ENCODE measurements around the gene PRSS8. TPM values are rescaled to one million over a fixed set of nuclear protein-coding genes. Genes with fewer than 3 reads are reported as not detected.
A peak's percentile ranks its signal among the peaks of the same experiment; 100 is the strongest.

Gene PRSS8
- polyA plus RNA-seq, 3 donors: 0.15 TPM; not detected in 2

DNA sequence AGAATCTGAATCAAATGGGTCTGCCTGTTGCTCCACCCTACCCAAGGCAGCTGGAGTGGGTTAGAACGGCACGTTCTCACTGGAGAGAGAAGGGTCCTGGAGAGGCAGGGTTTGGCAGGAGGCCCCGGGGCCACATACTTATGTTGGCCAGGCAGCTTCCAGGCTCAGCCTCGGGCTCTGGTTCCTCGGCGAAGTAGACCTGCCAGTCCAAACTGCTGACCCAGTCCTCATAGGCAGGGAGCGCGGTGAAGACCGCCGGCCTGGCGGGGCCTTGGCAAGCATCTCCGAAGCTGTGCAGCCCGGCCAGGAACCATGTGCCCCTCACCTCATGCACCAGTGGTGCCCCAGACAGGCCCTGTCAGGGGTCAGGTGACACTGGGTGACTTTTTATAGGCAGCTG lies 51.5 kb downstream of the PRSS8 start:
- H3K4me1 ChIP-seq (ENCODE audit: control insufficient read depth in 1 of 2, insufficient read depth in 2 of 2, low read length in 2 of 2): peaks cover 6 to 16% of the 10 kb centered on the region in 2 donors
- H3K27ac ChIP-seq (ENCODE audit: low read depth in 1 of 2, low read length in 2 of 2): no peak overlapping the region
- intact Hi-C loops (cut with micrococcal nuclease): no loop called here
- H3K9ac ChIP-seq (ENCODE audit: insufficient read depth, low read length, poor library complexity, severe bottlenecking): no peak overlapping the region
- no peak overlapping the region for H3K4me2 ChIP-seq (replicated peaks; ENCODE audit: extremely low read depth, low read length, poor library complexity, severe bottlenecking)
- 95% methylated on average over 13 of the region's 13 CpGs for WGBS (ENCODE audit: insufficient coverage)
- no peak overlapping the region for H2AFZ ChIP-seq (ENCODE audit: insufficient read depth, low read depth, low read length, poor library complexity, severe bottlenecking)
- Mint-ChIP-seq H3K9me3 (no peaks in the 10 kb centered on the region), H3K27me3 (ENCODE audit: low read depth in 3 of 3) (peaks cover 0 to 3% (median 3%) of the 10 kb centered on the region in 3 donors), H3K36me3 (peaks cover 38 to 64% of the 10 kb centered on the region in 2 donors), H3K4me1 (peaks cover 18% of the 10 kb centered on the region), H3K4me3 (no peak overlapping the region), H3K27ac (peak overlapping the region in 1 of 7 donors; percentile 23)
- peaks cover 48 to 88% of the 10 kb centered on the region in 2 donors for H3K36me3 ChIP-seq (replicated peaks in 1 of 2; ENCODE audit: control insufficient read depth in 1 of 2, insufficient read depth in 2 of 2, low read length in 2 of 2)
- no peaks in the 10 kb centered on the region for H3K9me3 ChIP-seq (replicated peaks in 1 of 2; ENCODE audit: control insufficient read depth in 1 of 2, insufficient read depth in 1 of 2, low read length in 2 of 2)
- H4K20me1 ChIP-seq (ENCODE audit: insufficient read depth, low read length): peaks cover 61% of the 10 kb centered on the region
- H3K4me3 ChIP-seq (replicated peaks in 1 of 3; ENCODE audit: low read depth in 2 of 3, low read length in 3 of 3): no peak overlapping the region
- H3K27me3 ChIP-seq (ENCODE audit: control insufficient read depth in 2 of 2, insufficient read depth in 2 of 2, low read length in 2 of 2): no peaks in the 10 kb centered on the region
- H3K79me2 ChIP-seq (ENCODE audit: insufficient read depth, low read length): peaks cover 34% of the 10 kb centered on the region
- TF ChIP-seq, protein P1, sequence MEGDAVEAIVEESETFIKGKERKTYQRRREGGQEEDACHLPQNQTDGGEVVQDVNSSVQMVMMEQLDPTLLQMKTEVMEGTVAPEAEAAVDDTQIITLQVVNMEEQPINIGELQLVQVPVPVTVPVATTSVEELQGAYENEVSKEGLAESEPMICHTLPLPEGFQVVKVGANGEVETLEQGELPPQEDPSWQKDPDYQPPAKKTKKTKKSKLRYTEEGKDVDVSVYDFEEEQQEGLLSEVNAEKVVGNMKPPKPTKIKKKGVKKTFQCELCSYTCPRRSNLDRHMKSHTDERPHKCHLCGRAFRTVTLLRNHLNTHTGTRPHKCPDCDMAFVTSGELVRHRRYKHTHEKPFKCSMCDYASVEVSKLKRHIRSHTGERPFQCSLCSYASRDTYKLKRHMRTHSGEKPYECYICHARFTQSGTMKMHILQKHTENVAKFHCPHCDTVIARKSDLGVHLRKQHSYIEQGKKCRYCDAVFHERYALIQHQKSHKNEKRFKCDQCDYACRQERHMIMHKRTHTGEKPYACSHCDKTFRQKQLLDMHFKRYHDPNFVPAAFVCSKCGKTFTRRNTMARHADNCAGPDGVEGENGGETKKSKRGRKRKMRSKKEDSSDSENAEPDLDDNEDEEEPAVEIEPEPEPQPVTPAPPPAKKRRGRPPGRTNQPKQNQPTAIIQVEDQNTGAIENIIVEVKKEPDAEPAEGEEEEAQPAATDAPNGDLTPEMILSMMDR (IDR thresholded peaks at IDR 0.05): no peak
- DNase-seq: no peak

- intact Hi-C loops (cut with micrococcal nuclease): no loop called here
- Mint-ChIP-seq H3K27ac (peak overlapping the region in 1 of 7 donors; percentile 66), H3K27me3 (ENCODE audit: low read depth in 3 of 3) (peaks cover 0 to 3% (median 3%) of the 10 kb centered on the region in 3 donors), H3K36me3 (peaks cover 42 to 66% of the 10 kb centered on the region in 2 donors), H3K4me1 (peaks cover 22% of the 10 kb centered on the region), H3K4me3 (no peak overlapping the region), H3K9me3 (no peaks in the 10 kb centered on the region)
- H3K9ac ChIP-seq (ENCODE audit: insufficient read depth, low read length, poor library complexity, severe bottlenecking): peak overlapping the region; percentile 8
- H3K9me3 ChIP-seq (replicated peaks in 1 of 2; ENCODE audit: control insufficient read depth in 1 of 2, insufficient read depth in 1 of 2, low read length in 2 of 2): no peaks in the 10 kb centered on the region
- H3K36me3 ChIP-seq (replicated peaks in 1 of 2; ENCODE audit: control insufficient read depth in 1 of 2, insufficient read depth in 2 of 2, low read length in 2 of 2): peaks cover 52 to 88% of the 10 kb centered on the region in 2 donors
- no peak overlapping the region for H2AFZ ChIP-seq (ENCODE audit: insufficient read depth, low read depth, low read length, poor library complexity, severe bottlenecking)
- peaks cover 65% of the 10 kb centered on the region for H4K20me1 ChIP-seq (ENCODE audit: insufficient read depth, low read length)
- peaks cover 10 to 20% of the 10 kb centered on the region in 2 donors for H3K4me1 ChIP-seq (ENCODE audit: control insufficient read depth in 1 of 2, insufficient read depth in 2 of 2, low read length in 2 of 2)
- H3K4me2 ChIP-seq (replicated peaks; ENCODE audit: extremely low read depth, low read length, poor library complexity, severe bottlenecking): no peak overlapping the region
- H3K27me3 ChIP-seq (ENCODE audit: control insufficient read depth in 2 of 2, insufficient read depth in 2 of 2, low read length in 2 of 2): no peaks in the 10 kb centered on the region
- H3K4me3 ChIP-seq (replicated peaks in 1 of 3; ENCODE audit: low read depth in 2 of 3, low read length in 3 of 3): no peak overlapping the region
- WGBS (ENCODE audit: insufficient coverage): no CpG with 5 or more reads among the region's 5 CpGs
- H3K79me2 ChIP-seq (ENCODE audit: insufficient read depth, low read length): peaks cover 39% of the 10 kb centered on the region
- DNase-seq: no peak
- no peak overlapping the region for H3K27ac ChIP-seq (ENCODE audit: low read depth in 1 of 2, low read length in 2 of 2)
- TF ChIP-seq, protein P1 (IDR thresholded peaks at IDR 0.05): no peak
Observed at GRCh38 chr16:31083556-31083955, 52.0 kb downstream of the PRSS8 start.
